NCI-H1092 (cell line): Measurements from ENCODE around the gene ZBTB24.
"Not testable (repeated sequence)": the region's sequence is repeated elsewhere in the genome, so short reads cannot be mapped to it uniquely, and the experiment has no call there.

Experiments used
- DNase-seq: peaks from one replicate; lab custom pipeline; 2025; lab: John Stamatoyannopoulos, UW

Gene ZBTB24

DNA sequence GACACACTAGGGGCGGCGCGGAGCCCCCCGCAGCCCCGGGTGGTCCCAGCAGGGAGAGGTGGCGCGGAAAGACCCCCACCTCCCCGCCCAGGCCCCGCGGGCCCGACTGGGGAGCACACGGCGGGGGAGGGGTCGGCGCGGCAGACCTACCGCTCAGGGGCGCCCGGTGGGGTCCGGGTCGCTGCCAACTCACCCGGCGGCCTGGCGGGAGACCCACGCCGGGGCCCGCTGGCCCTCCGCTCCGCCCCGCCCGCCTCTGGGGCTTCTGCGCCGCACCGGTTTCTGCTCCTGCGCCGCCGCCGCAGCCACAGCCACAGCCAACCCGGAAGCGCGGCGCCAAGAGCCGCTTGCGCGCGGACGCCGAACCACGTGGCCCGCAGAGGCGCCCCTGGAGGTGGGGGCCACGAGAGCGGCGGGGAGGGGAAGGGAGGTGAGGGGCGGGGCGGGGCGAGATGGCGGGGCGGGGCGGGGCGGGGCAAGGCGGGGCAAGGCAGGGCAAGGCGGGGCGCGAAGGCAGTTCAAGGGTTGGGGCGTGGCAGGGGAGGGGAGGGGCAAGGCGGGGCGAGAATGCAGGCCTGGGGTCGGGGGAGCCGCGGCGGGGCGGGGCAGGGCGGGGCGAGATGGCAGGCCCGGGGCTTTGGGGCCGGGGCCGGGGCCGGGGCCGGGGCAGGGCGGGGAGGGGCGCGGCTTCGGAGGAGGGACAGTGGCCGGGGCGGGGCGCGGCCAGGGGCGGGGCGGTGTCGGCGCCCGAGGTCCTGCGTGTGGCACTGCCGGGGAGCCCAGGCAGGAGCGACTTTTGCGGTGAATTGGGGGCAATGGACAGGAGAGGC lies at the start of gene ZBTB24:
Gene ZBTB24 (minus strand): TSS at position 315 of the 830 bp plus-strand sequence. CDS start 1,193 bp downstream, outside the sequence.
- DNase-seq = peak; percentile 70

DNA sequence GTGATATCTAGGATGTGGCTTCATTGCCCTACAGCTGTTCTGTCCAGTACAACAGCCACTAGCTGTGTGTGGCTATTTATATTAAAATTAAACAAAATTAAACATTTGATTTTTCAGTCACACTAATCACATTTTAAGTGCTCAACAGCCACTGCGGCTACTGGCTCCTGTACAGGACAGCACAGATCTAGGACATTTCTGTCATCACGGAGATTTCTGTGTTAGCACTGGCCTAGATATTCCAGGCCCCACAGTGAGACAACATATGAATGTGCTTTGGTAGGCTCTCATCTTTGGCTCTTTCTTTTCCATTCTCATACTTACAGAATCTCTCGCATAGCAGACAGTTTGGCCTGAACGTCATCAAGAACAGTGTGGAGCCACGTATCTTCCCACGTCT lies 48.4 kb upstream of the ZBTB24 start:
- no peak for DNase-seq

DNA sequence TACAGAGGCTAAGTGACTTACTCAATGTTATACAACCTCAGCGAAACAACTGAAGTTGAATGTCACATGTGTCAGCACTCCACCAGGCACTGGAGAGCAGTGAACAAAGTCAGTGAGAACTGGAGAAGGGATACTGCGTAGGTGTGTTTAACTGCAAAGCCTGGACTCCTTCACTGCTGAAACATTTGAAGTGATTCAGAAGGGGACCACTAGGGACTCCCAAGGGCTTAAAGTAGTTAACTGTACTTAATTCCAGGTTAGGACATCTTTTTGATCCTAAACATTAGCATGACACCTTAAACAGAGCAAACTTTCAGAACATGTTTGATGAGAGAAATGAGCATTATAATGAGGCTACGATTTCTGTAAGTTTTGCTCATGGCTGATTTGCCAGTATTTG lies 45.0 kb upstream of the ZBTB24 start:
- no peak for DNase-seq

- peak; percentile 55 for DNase-seq
Measured at GRCh38 chr6:109526905-109527628, 44.0 kb upstream of the ZBTB24 start.

DNA sequence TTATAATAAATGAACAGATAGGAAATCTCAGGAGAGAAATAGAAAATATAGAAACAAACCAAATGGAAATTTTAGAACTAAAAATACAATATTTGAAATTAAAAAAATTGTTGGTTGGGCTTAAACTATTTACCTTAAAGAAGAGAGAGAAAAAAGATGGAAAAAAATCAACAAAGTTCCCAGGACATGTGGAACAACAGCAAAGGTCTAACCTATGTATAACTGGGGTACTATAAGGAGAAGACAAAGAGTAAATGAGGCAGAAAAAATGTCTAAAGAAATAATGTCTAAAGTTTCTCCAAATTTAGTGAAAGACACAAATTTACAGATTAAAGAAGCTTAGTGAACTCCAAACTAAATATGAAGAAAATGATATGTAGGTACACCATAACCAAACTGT lies 41.1 kb upstream of the ZBTB24 start:
- no peak for DNase-seq

DNA sequence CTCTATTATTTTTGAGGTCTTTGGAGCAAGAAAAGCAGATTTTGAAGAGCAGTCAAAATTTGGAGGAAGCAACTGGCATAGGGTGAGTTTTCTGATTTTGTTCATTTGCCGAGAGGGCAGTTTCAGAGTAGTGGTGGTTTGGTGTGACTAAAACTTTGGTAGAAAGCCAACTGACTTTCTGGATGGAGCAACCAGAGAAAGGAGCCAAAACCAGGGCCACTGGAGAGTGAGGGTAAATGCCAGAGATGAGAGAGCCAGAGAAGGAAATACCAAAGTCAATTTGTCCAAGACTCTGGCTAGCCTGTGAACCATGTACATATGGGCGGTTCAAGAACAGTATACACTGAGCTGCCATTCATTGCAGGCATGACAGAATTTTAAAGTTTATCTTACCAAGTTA lies 40.5 kb upstream of the ZBTB24 start:
- DNase-seq = no peak

GRCh38 chr6:109521080-109521479 lies 38.1 kb upstream of the ZBTB24 start:
- DNase-seq = no peak

DNA sequence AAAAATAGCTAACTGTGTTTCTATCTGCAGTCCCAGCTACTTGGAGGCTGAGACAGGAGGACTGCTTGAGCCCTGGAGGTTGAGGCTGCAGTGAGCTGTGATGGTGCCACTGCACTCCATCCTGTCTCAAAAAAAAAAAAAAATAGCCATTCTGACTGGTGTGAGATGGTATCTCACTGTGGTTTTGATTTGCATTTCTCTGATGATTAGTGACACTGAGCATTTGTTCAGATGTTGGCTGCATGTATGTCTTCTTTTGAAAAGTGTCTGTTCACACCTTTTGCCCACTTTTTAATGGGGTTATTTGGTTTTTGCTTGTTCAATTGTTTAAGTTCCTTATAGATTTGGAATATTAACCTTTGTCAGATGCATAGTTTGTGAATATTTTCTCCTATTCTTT lies 36.6 kb upstream of the ZBTB24 start:
- DNase-seq = not testable (repeated sequence)

- no peak for DNase-seq
Measured at GRCh38 chr6:109516929-109517328, 33.9 kb upstream of the ZBTB24 start.

- DNase-seq = no peak
Measured at GRCh38 chr6:109515781-109516409, 32.9 kb upstream of the ZBTB24 start.

DNA sequence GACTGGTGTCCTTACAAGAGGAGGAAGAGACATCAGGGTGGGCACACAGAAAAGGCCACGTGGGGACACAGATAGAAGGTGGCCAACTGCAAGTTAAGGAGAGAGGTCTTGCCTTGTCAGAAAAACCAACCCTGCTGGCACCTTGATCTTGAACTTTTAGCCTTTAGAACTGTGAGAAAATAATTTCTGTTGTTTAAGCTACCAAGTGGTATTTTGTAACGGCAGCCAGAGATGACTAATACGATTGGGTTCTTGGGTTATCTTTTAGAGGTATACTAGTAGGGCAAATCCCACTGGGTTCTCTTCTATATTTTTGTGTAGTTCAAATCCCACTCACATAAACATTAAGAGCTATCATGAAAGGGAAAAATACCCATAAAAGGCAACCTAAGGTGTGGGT lies 31.9 kb upstream of the ZBTB24 start:
- DNase-seq = no peak

DNA sequence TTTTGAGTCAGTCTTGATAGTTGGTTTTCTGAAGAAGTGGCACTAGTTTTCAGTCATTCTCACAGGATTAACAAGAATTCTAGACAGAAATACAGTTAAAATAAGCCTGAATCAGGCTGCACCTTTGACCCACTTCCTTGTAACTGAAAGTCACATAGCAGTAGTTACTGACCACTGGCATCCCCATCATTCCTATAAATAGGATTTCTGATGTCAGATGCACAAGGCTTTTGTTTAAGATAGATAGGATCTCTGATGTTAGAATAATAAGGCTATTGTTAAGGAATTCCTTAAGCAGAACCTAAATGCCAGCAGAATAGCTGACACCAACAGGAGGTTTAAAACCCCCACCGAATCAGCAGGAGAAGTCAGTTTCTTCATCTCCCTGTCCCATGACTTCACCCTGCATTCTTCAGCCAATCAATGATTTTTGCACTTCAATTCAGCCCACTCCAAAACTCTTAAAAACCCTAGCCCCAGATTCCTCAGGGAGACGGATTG lies 30.6 kb upstream of the ZBTB24 start:
- no peak for DNase-seq

- no peak for DNase-seq
Measured at GRCh38 chr6:109512271-109512817, 29.3 kb upstream of the ZBTB24 start.

- no peak for DNase-seq
Measured at GRCh38 chr6:109511832-109512231, 28.8 kb upstream of the ZBTB24 start.

DNA sequence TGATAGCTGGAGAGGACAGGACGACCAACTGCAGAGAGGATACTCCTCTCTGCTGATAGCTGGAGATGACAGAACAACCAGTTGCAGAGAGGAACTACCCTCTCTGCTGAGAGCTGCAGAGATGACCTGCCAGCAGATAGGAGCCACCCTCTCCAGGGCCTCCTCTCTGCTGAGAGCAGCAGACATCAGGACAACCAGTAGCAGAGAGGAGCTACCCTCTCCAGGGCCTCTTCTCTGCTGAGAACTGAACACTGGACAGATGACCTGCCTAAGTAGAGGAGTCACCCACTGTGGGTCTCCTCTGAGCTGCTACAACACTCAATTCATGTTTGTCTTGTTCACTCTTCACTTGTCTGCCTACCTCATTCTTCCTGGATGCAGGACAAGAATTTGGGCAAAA lies 27.3 kb upstream of the ZBTB24 start:
- DNase-seq = no peak

GRCh38 chr6:109508166-109508860 lies 25.3 kb upstream of the ZBTB24 start:
- no peak for DNase-seq

DNA sequence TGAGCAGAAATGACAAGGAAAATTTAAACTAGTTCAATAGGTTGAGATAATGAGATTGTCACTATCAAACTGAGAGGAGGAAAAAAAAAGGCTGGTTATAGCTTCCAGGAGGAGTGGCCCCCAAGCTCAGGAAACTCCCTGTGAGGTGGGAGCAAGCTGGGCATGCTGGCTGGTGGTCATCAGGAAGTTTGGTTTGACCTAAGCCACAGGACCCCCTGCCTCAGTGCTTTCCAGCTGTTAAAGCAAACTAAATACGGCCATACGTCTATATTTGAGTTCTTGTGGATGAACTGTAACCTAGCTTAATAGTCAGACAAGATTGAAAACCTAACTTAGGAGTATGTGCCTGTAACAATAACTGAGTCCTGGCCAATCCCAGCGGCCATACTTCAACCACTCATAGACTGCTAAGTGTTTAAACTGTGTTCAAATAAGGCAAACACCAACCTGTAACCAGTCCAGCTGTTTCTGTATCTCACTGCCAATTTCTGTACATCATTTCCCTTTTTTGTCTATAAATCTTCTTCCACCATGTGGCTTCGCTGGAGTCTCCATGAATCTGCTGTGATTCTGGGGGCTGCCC lies 24.6 kb upstream of the ZBTB24 start:
- DNase-seq = no peak

DNA sequence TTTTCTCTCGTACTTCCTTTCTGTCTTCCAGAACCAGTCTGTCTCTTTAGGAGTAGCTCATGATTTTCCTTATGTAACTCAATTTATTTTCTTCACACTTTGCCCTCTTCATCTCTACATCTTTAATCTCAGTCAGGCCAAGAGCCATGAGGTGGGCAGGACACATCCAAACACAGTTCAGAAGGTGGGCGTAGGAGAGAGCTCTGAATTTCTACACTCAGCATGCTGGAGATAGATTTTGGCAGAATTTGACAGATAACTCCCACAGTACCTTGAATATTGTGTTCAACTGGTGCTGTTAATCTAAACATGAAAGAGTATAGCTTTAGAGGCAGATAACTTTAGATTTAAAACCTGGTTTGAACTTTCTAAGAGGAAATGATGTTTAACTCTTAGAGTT lies 23.8 kb upstream of the ZBTB24 start:
- DNase-seq = no peak

DNA sequence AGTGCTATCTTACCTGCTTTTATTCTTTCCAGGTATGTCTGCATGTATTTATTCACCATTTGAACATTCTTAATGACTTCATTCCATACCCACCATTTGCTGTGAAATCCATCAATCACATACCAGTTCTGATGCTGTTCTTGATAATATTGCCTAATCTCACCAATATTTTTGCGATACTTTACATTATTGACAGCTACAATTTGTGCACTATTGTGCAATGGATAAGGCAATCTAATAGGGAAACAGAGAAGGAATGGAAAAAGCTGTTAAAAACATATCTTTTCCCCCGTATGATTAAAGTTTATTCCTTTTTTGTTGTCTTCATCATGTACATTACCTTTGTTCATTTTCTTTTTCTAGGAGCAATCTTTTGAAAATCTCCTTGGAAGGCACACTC lies 23.3 kb upstream of the ZBTB24 start:
- DNase-seq = no peak

- no peak for DNase-seq
Measured at GRCh38 chr6:109503327-109504224, 20.6 kb upstream of the ZBTB24 start.
